GM19452 (cell line): ENCODE data around the gene C11orf68.
"Not testable (repeated sequence)": the region's sequence is repeated elsewhere in the genome, so short reads cannot be mapped to it uniquely, and the experiment has no call there.

Experiments used
- ATAC-seq: cut with Tn5 transposase; IDR thresholded peaks from one replicate; pipeline ENCODE4 v1.9.1; 2021; ENCODE audit not compliant: unreplicated experiment

C11orf68 gene

GRCh38 chr11:65918211-65919140 lies at the start of gene C11orf68:
Gene C11orf68, minus strand, starts transcription at chr11:65919062. Its CDS starts 31 bp downstream, at chr11:65919031.
- ATAC-seq, result peak; percentile 41

- ATAC-seq, result no peak
These were observed 48.6 kb upstream of the C11orf68 start for GRCh38 chr11:65967329-65967934.

GRCh38 chr11:65965986-65966762 lies 47.3 kb upstream of the C11orf68 start:
- no peak for ATAC-seq

- no peak for ATAC-seq
These were observed 46.0 kb upstream of the C11orf68 start for GRCh38 chr11:65964906-65965305.

GRCh38 chr11:65962141-65962564 lies 43.3 kb upstream of the C11orf68 start:
- no peak for ATAC-seq

- peak; percentile 86 for ATAC-seq
These were observed 42.6 kb upstream of the C11orf68 start, which contains the start of gene SART1 for GRCh38 chr11:65961267-65962140. Gene SART1, plus strand, starts transcription at chr11:65961734. Its CDS starts 47 bp downstream, at chr11:65961781.

- no peak for ATAC-seq
These were observed 42.0 kb upstream of the C11orf68 start for GRCh38 chr11:65960824-65961266.

GRCh38 chr11:65958774-65959420 lies 40.0 kb upstream of the C11orf68 start:
- no peak for ATAC-seq

- no peak for ATAC-seq
These were observed 39.4 kb upstream of the C11orf68 start for GRCh38 chr11:65958291-65958690.

GRCh38 chr11:65954771-65955170 lies 35.9 kb upstream of the C11orf68 start:
- ATAC-seq, result no peak

- ATAC-seq, result no peak
These were observed 34.6 kb upstream of the C11orf68 start for GRCh38 chr11:65953471-65953870.

- ATAC-seq, result no peak
These were observed 33.2 kb upstream of the C11orf68 start for GRCh38 chr11:65952052-65952521.

GRCh38 chr11:65951641-65952040 lies 32.8 kb upstream of the C11orf68 start:
- not testable (repeated sequence) for ATAC-seq

GRCh38 chr11:65950711-65951110 lies 31.8 kb upstream of the C11orf68 start:
- not testable (repeated sequence) for ATAC-seq

GRCh38 chr11:65947603-65948125 lies 28.8 kb upstream of the C11orf68 start:
- ATAC-seq, result no peak

GRCh38 chr11:65947133-65947532 lies 28.3 kb upstream of the C11orf68 start:
- ATAC-seq, result no peak

GRCh38 chr11:65946655-65947054 lies 27.8 kb upstream of the C11orf68 start:
- ATAC-seq, result no peak

GRCh38 chr11:65945941-65946558 lies 27.2 kb upstream of the C11orf68 start:
- ATAC-seq, result no peak

GRCh38 chr11:65945430-65945911 lies 26.6 kb upstream of the C11orf68 start, which contains the start of gene TSGA10IP:
Gene TSGA10IP, plus strand, starts transcription at chr11:65945480. Its CDS starts 196 bp downstream, at chr11:65945676.
- ATAC-seq, result no peak
